Neural cell (in vitro differentiated cells): ENCODE data around the gene FNDC11. TPM values are rescaled to one million over a fixed set of nuclear protein-coding genes. Genes with fewer than 3 reads are reported as not detected.
A peak's percentile ranks its signal among the peaks of the same experiment; 100 is the strongest.

Experiments used
- H2AFZ ChIP-seq: fragments of 200-600, 300-800 bp; sonication (generic), shearing (Covaris generic); 2 replicates; pipeline ENCODE4 v1.6.0; 2014; ENCODE audit warnings: low read depth, mild to moderate bottlenecking, antibody characterized with exemption, low read length, moderate library complexity
- H3F3A ChIP-seq: fragments of 200-600 bp; shearing (Covaris generic); 2 replicates; pipeline ENCODE4 v1.6.1; 2016; ENCODE audit warnings: mild to moderate bottlenecking, moderate library complexity, mixed read lengths, antibody characterized with exemption, low read length; ENCODE audit not compliant: insufficient read depth, poor library complexity, severe bottlenecking
- H3K27ac ChIP-seq: fragments of 200-600, 300-800 bp; sonication (generic), shearing (Covaris generic); 2 replicates; pipeline ENCODE4 v1.5.1; 2014; ENCODE audit warnings: mild to moderate bottlenecking, low read length, moderate library complexity
- H3K27me3 ChIP-seq: fragments of 300-800, 200-600 bp; sonication (generic), shearing (Covaris generic); 2 replicates; pipeline ENCODE4 v1.6.0; 2014; ENCODE audit warnings: mild to moderate bottlenecking, low read depth, low read length, moderate library complexity; ENCODE audit not compliant: insufficient read depth
- H3K36me3 ChIP-seq: fragments of 300-800, 200-600 bp; sonication (generic), shearing (Covaris generic); 2 replicates; pipeline ENCODE4 v1.5.1; 2014; ENCODE audit warnings: mild to moderate bottlenecking, antibody characterized with exemption, low read length, moderate library complexity; ENCODE audit not compliant: insufficient read depth
- H3K4me2 ChIP-seq: fragments of 300-800, 200-600 bp; sonication (generic), shearing (Covaris generic); 2 replicates; pipeline ENCODE4 v1.6.0; 2014; ENCODE audit warnings: mild to moderate bottlenecking, low read length
- H3K4me3 ChIP-seq: fragments of 300-800, 200-600 bp; sonication (generic), shearing (Covaris generic); 2 replicates; pipeline ENCODE4 v1.5.1; 2014; ENCODE audit warnings: mild to moderate bottlenecking, low read length, moderate library complexity
- H3K79me2 ChIP-seq: fragments of 200-600 bp; shearing (Covaris generic); replicated peaks from 2 replicates; pipeline ENCODE4 v1.6.0; 2014; ENCODE audit warnings: mild to moderate bottlenecking, low read length, moderate library complexity; ENCODE audit not compliant: insufficient read depth
- H3K9ac ChIP-seq: fragments of 300-800, 200-600 bp; sonication (generic), shearing (Covaris generic); 2 replicates; pipeline ENCODE4 v1.6.1; 2016; ENCODE audit warnings: mild to moderate bottlenecking, low read length, mixed read lengths
- H3K9me2 ChIP-seq: fragments of 200-600 bp; shearing (Covaris generic); 2 replicates; pipeline ENCODE4 v1.6.1; 2016; ENCODE audit warnings: mild to moderate bottlenecking, low read length, mixed read lengths; ENCODE audit not compliant: insufficient read depth
- H3K9me3 ChIP-seq: fragments of 200-600, 300-800 bp; sonication (generic), shearing (Covaris generic); 2 replicates; pipeline ENCODE4 v1.6.1; 2016; ENCODE audit warnings: mild to moderate bottlenecking, mixed run types, low read length, moderate library complexity, mixed read lengths
- H4K20me1 ChIP-seq: fragments of 200-600 bp; shearing (Covaris generic); 2 replicates; pipeline ENCODE4 v1.6.1; 2016; ENCODE audit warnings: mild to moderate bottlenecking, mixed run types; ENCODE audit not compliant: insufficient read depth
- CTCF ChIP-seq: fragments of 450-650 bp; IDR thresholded peaks from 2 replicates; pipeline ENCODE4 v1.5.1; 2014; ENCODE audit warnings: antibody characterized with exemption, mild to moderate bottlenecking, moderate library complexity; ENCODE audit not compliant: poor library complexity, severe bottlenecking
- EP300 ChIP-seq: fragments of 450-650 bp; conservative IDR thresholded peaks from 2 replicates; pipeline ENCODE4 v1.6.1; 2014; ENCODE audit warnings: antibody characterized with exemption, mild to moderate bottlenecking, moderate library complexity; ENCODE audit not compliant: poor library complexity, severe bottlenecking
- EZH2 ChIP-seq: fragments of 200-600, 300-800 bp; shearing (Covaris generic), sonication (generic); IDR thresholded peaks from 2 replicates; pipeline ENCODE4 v1.6.1; 2014; ENCODE audit warnings: antibody characterized with exemption, low read length, borderline replicate concordance, mild to moderate bottlenecking; ENCODE audit not compliant: insufficient read depth, poor library complexity, severe bottlenecking
- MXI1 ChIP-seq: fragments of 450-650 bp; conservative IDR thresholded peaks from 2 replicates; pipeline ENCODE4 v1.6.1; 2014; ENCODE audit warnings: antibody characterized with exemption, mild to moderate bottlenecking; ENCODE audit not compliant: poor library complexity, severe bottlenecking
- POLR2AphosphoS5 ChIP-seq: IDR thresholded peaks from 2 replicates; pipeline ENCODE4 v1.6.1; 2012
- RAD21 ChIP-seq: fragments of 450-650 bp; conservative IDR thresholded peaks from 2 replicates; pipeline ENCODE4 v1.6.1; 2014; ENCODE audit warnings: antibody characterized with exemption, mild to moderate bottlenecking, moderate library complexity
- REST ChIP-seq: IDR thresholded peaks from 2 replicates; pipeline ENCODE4 v1.6.1; 2012; ENCODE audit warnings: borderline replicate concordance
- SMC3 ChIP-seq: fragments of 450-650 bp; conservative IDR thresholded peaks from 2 replicates; pipeline ENCODE4 v1.6.1; 2014; ENCODE audit warnings: antibody characterized with exemption, mild to moderate bottlenecking, moderate library complexity; ENCODE audit not compliant: poor library complexity
- TAF1 ChIP-seq: IDR thresholded peaks from 2 replicates; pipeline ENCODE4 v1.6.1; 2012; ENCODE audit warnings: low read depth
- polyA plus RNA-seq: library from polyadenylated mRNA; depleted of rRNA; stranded (reverse); fragments of >200 nt; gene quantifications from 2 replicates; pipeline ENCODE4 v1.2.3, GENCODE V29; 2014

The FNDC11 gene
- polyA plus RNA-seq, 1 donor from 2014 or later, result 1.9 TPM

DNA sequence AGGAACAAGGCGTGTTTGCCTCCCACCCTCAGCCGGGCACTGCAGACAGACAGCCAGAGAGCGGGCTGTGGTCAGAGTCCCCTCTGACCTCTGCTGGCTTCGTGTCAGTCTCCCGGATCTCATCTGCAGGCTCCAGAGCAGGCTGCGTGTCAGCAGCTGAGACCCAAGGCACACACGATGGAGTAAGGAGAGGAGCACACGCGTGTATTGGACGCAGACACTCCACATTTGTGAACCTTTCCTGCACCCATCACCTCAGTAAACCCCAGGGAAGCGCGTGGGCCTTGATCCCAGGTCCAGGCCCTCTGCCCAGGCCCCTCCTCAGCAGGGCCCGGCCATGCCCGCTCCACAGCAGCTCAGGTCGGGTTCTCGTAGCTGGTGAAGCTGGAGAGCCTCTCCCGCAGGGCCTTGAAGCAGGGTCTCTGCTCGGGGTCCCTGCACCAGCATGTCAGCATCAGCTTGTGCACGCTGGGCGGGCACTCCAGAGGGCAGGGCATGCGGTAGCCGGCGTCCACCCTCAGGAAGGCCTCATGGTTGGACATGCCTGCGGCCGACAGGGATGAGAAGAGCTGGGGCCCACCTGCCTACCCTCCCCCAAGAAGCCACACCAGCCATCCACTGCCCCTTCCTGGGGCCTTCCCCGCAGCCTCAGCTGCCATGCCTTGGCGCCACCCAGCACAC lies 24.6 kb upstream of the FNDC11 start:
- Histone ChIP-seq H3K4me2 (no peak overlapping the region), H3F3A (no peaks in the 10 kb centered on the region), H3K36me3 (no peaks in the 10 kb centered on the region), H3K27ac (no peak overlapping the region), H3K27me3 (no peaks in the 10 kb centered on the region), H2AFZ (no peak overlapping the region), H3K79me2 (no peaks in the 10 kb centered on the region), H4K20me1 (no peaks in the 10 kb centered on the region), H3K9me2 (no peaks in the 10 kb centered on the region), H3K4me3 (no peak overlapping the region), H3K9me3 (no peaks in the 10 kb centered on the region), H3K9ac (no peak overlapping the region)
- TF ChIP-seq REST (no peak), POLR2AphosphoS5 (peak; percentile 25)

- H3K9ac ChIP-seq, result no peak overlapping the region
- no peak overlapping the region for H2AFZ ChIP-seq
- TF ChIP-seq EZH2 (no peak), RAD21 (no peak), EP300 (no peak), MXI1 (no peak), REST (no peak), SMC3 (no peak), TAF1 (no peak), CTCF (no peak), POLR2AphosphoS5 (no peak)
- H4K20me1 ChIP-seq, result no peaks in the 10 kb centered on the region
- H3K9me3 ChIP-seq, result no peaks in the 10 kb centered on the region
- no peaks in the 10 kb centered on the region for H3K27me3 ChIP-seq
- no peaks in the 10 kb centered on the region for H3K36me3 ChIP-seq
- no peak overlapping the region for H3K4me2 ChIP-seq
- H3K4me3 ChIP-seq, result no peak overlapping the region
- H3K27ac ChIP-seq, result no peak overlapping the region
- H3K79me2 ChIP-seq, result no peaks in the 10 kb centered on the region
- H3F3A ChIP-seq, result no peaks in the 10 kb centered on the region
- H3K9me2 ChIP-seq, result no peaks in the 10 kb centered on the region
Measured at GRCh38 chr20:63529861-63530787, 23.8 kb upstream of the FNDC11 start.
